CD4-positive, alpha-beta T cell (primary cell): ENCODE results near the gene METTL9. TPM values are rescaled to one million over a fixed set of nuclear protein-coding genes. Genes with fewer than 3 reads are reported as not detected.
A peak's percentile ranks its signal among the peaks of the same experiment; 100 is the strongest.

Source experiments
- ATAC-seq: fragments of 200-7000 bp; cut with Tn5 transposase; one replicate; pipeline ENCODE4 v1.10.0; 2022; ENCODE audit warnings: mild to moderate bottlenecking; ENCODE audit not compliant: poor library complexity
- CTCF ChIA-PET: fragments of 350-600 bp; sonication (Branson Sonifier 250); formaldehyde crosslinking; loops from one replicate; lab custom pipeline; 2021; ENCODE audit warnings: antibody characterized with exemption, inconsistent platforms; lab: Charles Lee
- POLR2A ChIA-PET: fragments of 350-600 bp; sonication (Branson Sonifier 250); formaldehyde crosslinking; loops from one replicate; lab custom pipeline; 2021; ENCODE audit warnings: antibody characterized with exemption, inconsistent platforms; lab: Charles Lee
- DNase-seq, 14 experiments: peaks; one replicate each; pipeline ENCODE4 v3.0.0-alpha.2; 2013 to 2020; ENCODE audit warnings: mixed read lengths in 2 of 14
- H3K27ac ChIP-seq, 2 donors: one replicate each; pipeline versions ENCODE4 v1.5.1 to v1.7.0; 2013; ENCODE audit warnings: low read length in 2 of 2, low read depth in 1 of 2, mild to moderate bottlenecking in 1 of 2
- H3K27me3 ChIP-seq, 2 experiments: 1 replicate in 1 of 2; 2 replicates in 1 of 2; pipeline versions ENCODE4 v1.6.1 to v1.7.0; 2013; ENCODE audit warnings: low read length in 2 of 2, control low read depth in 1 of 2, mild to moderate bottlenecking in 1 of 2, moderate library complexity in 1 of 2; ENCODE audit not compliant: insufficient read depth in 2 of 2, control insufficient read depth in 1 of 2
- H3K36me3 ChIP-seq: one replicate; pipeline ENCODE4 v1.6.1; 2013; ENCODE audit warnings: low read length, control low read depth; ENCODE audit not compliant: insufficient read depth
- H3K4me1 ChIP-seq: one replicate; pipeline ENCODE4 v1.6.1; 2013; ENCODE audit warnings: low read length, control low read depth; ENCODE audit not compliant: insufficient read depth
- H3K4me3 ChIP-seq: one replicate; pipeline ENCODE4 v1.5.1; 2013; ENCODE audit warnings: mild to moderate bottlenecking, low read length, moderate library complexity
- H3K9me3 ChIP-seq, 2 experiments: 1 replicate in 1 of 2; 2 replicates in 1 of 2; pipeline versions ENCODE4 v1.6.1 to v1.7.0; 2013; ENCODE audit warnings: low read length in 2 of 2, mild to moderate bottlenecking in 2 of 2, control low read depth in 1 of 2, moderate library complexity in 1 of 2; ENCODE audit not compliant: control insufficient read depth in 1 of 2, insufficient read depth in 1 of 2
- H3K27ac Mint-ChIP-seq: one replicate; pipeline ENCODE4 v1.8.0; 2020; ENCODE audit warnings: mixed read lengths
- H3K27me3 Mint-ChIP-seq: one replicate; pipeline ENCODE4 v1.8.0; 2021; ENCODE audit warnings: mixed read lengths
- H3K36me3 Mint-ChIP-seq: one replicate; pipeline ENCODE4 v1.8.0; 2021; ENCODE audit warnings: low read depth, mixed read lengths
- H3K4me1 Mint-ChIP-seq: one replicate; pipeline ENCODE4 v1.8.0; 2021; ENCODE audit warnings: low read depth, mixed read lengths
- H3K4me3 Mint-ChIP-seq: one replicate; pipeline ENCODE4 v1.8.0; 2020; ENCODE audit warnings: mild to moderate bottlenecking, mixed read lengths
- H3K9me3 Mint-ChIP-seq: one replicate; pipeline ENCODE4 v1.8.0; 2020; ENCODE audit warnings: mixed read lengths
- CTCF ChIP-seq: fragments of 200-600 bp; IDR thresholded peaks from one replicate; pipeline ENCODE4 v1.8.0; 2022; ENCODE audit warnings: antibody characterized with exemption, mild to moderate bottlenecking
- intact Hi-C, 2 experiments: fragments of 100-400 bp; cut with DNase I in 1 of 2; cut with micrococcal nuclease in 1 of 2; formaldehyde crosslinking; loops; one replicate each; pipeline versions ENCODE4 v1.15.1 to v1.9.0; 2023 to 2025; cut with DNase I, micrococcal nuclease
- total RNA-seq, 174 experiments: library from RNA in 2 of 174; stranded (reverse) in 2 of 174; gene quantifications; one replicate each; pipeline ENCODE4 v1.2.3 and lab custom pipeline; 2021 to 2026

METTL9 gene
- total RNA-seq, 2 experiments from 2014 or later = 78.4 to 86.7 TPM

- Mint-ChIP-seq H3K36me3 (peaks cover 78% of the 10 kb centered on the region), H3K9me3 (no peaks in the 10 kb centered on the region), H3K27ac (no peak overlapping the region), H3K27me3 (no peaks in the 10 kb centered on the region), H3K4me3 (no peak overlapping the region), H3K4me1 (peaks cover 68% of the 10 kb centered on the region)
- no peak for TF ChIP-seq CTCF
- peaks cover 27% of the 10 kb centered on the region for H3K36me3 ChIP-seq
- H3K27ac ChIP-seq = no peak overlapping the region
- intact Hi-C loops = no loop called here
- H3K4me3 ChIP-seq = no peak overlapping the region
- ChIA-PET POLR2A (no interaction called here), CTCF (interaction anchor here (1.6 kb wide), 1 partner anchor 22 kb away, joined by 4 read pairs; no protein-coding TSS in a partner anchor)
- H3K4me1 ChIP-seq = peaks cover 32% of the 10 kb centered on the region
- DNase-seq (no peak), ATAC-seq (no peak)
- no peaks in the 10 kb centered on the region for H3K27me3 ChIP-seq
- H3K9me3 ChIP-seq = peaks cover 0 to 2% of the 10 kb centered on the region in 2 experiments
These were observed 25.6 kb downstream of the METTL9 start for GRCh38 chr16:21625026-21625425.

- H3K27ac ChIP-seq = peak overlapping the region in 1 of 2 donors; percentile 28
- H3K36me3 ChIP-seq = peaks cover 31% of the 10 kb centered on the region
- Mint-ChIP-seq H3K36me3 (peaks cover 82% of the 10 kb centered on the region), H3K4me3 (peak overlapping the region; percentile 18), H3K27ac (peak overlapping the region; percentile 60), H3K9me3 (no peaks in the 10 kb centered on the region), H3K27me3 (no peaks in the 10 kb centered on the region), H3K4me1 (peaks cover 52% of the 10 kb centered on the region)
- intact Hi-C loops = loop anchor here in 1 of 2 experiments (2.0 kb wide), 1 partner anchor 18 kb away; no protein-coding TSS in a partner anchor
- ATAC-seq = peak; percentile 83
- ChIA-PET POLR2A (interaction anchor here (1.0 to 1.2 kb wide), 2 partner anchors 12 to 18 kb away, joined by 5 to 6 read pairs; no protein-coding TSS in a partner anchor), CTCF (interaction anchor here (0.8 to 1.5 kb wide), 2 partner anchors 13 to 30 kb away, joined by 3 to 4 read pairs; no protein-coding TSS in a partner anchor)
- peaks cover 18% of the 10 kb centered on the region for H3K4me1 ChIP-seq
- no peak overlapping the region for H3K4me3 ChIP-seq
- peaks cover 0 to 7% of the 10 kb centered on the region in 2 experiments for H3K9me3 ChIP-seq
- no peaks in the 10 kb centered on the region for H3K27me3 ChIP-seq
- no peak for TF ChIP-seq CTCF
- DNase-seq = peak in 5 of 14 experiments; percentile 14 to 74 (median 66)
These were observed 27.4 kb downstream of the METTL9 start for GRCh38 chr16:21626659-21627277.

- no peak for TF ChIP-seq CTCF
- peaks cover 14% of the 10 kb centered on the region for H3K4me1 ChIP-seq
- intact Hi-C loops = no loop called here
- H3K27ac ChIP-seq = no peak overlapping the region
- H3K27ac Mint-ChIP-seq = peak overlapping the region; percentile 20
- no peaks in the 10 kb centered on the region for H3K9me3 Mint-ChIP-seq
- peaks cover 0 to 7% of the 10 kb centered on the region in 2 experiments for H3K9me3 ChIP-seq
- H3K4me1 Mint-ChIP-seq = peaks cover 38% of the 10 kb centered on the region
- peaks cover 85% of the 10 kb centered on the region for H3K36me3 Mint-ChIP-seq
- H3K27me3 ChIP-seq = no peaks in the 10 kb centered on the region
- DNase-seq (no peak), ATAC-seq (no peak)
- no peak overlapping the region for H3K4me3 Mint-ChIP-seq
- CTCF ChIA-PET = interaction anchor here (1.0 to 1.6 kb wide), 3 partner anchors 10 to 29 kb away, joined by 3 to 6 read pairs (median 4); no protein-coding TSS in a partner anchor
- POLR2A ChIA-PET = no interaction called here
- no peaks in the 10 kb centered on the region for H3K27me3 Mint-ChIP-seq
- no peak overlapping the region for H3K4me3 ChIP-seq
- peaks cover 31% of the 10 kb centered on the region for H3K36me3 ChIP-seq
These were observed 28.8 kb downstream of the METTL9 start for GRCh38 chr16:21628121-21628726.
